HG02588 (cell line): ENCODE measurements around the gene RSRC1.
"Not testable (repeated sequence)": the region's sequence is repeated elsewhere in the genome, so short reads cannot be mapped to it uniquely, and the experiment has no call there.

Experiments used
- ATAC-seq: cut with Tn5 transposase; IDR thresholded peaks from one replicate; pipeline ENCODE4 v1.9.1; 2021; ENCODE audit warnings: mild to moderate bottlenecking, moderate library complexity; ENCODE audit not compliant: unreplicated experiment

The RSRC1 gene

DNA sequence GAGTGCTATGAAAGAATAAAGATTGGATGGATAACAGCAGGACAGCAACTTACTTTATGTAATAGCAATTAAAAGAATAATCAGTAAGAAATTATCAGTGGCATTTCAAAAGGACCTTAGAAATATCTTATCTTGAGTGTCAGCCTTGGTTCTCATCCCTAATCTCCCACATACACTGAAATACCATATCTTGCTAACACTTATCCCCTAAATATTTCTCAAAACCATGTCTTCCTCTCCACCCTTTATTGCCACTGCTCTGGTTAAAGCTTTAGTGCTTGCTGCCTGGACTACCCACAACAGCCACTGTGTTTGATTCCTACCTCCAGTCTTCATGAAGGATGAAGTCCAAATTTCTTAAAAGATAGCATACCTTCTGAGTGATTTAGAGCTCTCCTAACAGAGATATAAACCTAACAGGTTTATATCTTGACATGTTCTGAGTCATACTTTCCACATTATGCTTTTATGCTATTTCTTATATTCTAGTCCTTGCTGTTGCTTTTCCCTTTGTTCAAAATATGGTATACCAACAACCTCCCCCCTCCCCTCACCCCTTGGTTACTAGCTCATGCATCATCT lies 202.8 kb downstream of the RSRC1 start:
- no peak for ATAC-seq

DNA sequence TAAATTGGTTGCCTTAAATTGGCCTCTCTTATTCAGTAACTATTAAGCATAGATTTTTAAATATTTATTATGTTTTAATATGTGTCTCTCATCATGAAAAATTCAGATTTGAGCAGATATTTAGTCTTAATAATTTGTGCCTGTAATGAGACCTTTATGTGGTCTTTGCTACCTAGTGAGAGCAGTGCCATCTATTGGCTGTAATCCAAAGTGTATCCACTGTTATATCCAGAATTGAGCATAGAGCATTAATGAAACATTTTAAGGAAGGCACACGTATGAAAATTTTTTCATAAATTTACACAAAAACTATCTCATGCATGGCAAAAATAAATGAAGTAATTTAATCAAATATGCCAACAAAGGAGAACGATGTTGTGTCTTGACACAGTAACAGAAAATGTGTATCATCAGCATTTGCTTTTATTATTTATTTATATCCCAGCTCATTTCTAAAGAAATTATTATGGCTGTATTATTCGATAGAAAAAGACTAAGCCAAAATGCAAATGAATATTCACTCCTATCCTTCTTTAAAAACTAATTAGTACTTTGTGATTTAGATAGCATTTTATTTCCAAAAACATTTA lies 203.5 kb downstream of the RSRC1 start:
- ATAC-seq = no peak

DNA sequence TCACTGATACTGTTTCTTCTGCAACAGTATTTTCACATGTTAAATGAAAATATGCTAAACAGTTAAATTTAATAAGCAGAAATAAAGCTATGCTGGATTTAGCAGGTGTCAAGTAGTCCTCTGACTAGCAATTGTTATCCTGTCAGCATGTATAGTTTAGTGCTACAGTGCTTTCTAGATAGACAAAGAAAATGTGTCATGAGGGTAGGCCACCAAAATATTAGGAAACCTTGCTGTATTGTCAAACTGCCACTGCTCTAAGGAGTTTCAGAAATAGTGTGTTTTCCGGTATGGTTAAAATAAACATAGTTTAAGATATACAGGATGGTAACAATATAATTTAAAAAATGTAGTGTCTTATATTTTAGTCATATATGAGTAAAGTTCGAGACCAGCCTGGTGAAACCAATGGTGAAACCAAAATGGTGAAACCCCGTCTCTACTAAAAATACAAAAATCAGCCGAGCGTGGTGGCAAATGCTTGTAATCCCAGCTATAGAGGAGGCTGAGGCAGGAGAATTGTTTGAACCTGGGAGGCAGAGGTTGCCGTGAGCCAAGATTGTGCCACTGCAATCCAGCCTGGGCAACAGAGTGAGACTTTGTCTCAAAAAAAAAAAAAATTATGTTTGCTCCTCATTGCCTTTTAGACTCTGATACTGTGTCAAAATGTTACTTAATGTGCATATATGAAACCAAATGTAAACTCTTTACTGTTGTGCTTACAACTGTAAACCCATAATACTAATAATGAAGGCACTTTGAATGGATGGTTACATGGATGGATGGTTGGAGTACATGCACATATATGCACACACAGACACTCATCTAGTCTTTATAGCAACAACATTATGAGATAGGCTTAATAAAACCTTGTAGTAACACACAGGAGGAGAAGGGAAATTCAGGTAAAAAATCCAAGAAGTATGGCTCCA lies 204.8 kb downstream of the RSRC1 start:
- peak; percentile 61 for ATAC-seq

DNA sequence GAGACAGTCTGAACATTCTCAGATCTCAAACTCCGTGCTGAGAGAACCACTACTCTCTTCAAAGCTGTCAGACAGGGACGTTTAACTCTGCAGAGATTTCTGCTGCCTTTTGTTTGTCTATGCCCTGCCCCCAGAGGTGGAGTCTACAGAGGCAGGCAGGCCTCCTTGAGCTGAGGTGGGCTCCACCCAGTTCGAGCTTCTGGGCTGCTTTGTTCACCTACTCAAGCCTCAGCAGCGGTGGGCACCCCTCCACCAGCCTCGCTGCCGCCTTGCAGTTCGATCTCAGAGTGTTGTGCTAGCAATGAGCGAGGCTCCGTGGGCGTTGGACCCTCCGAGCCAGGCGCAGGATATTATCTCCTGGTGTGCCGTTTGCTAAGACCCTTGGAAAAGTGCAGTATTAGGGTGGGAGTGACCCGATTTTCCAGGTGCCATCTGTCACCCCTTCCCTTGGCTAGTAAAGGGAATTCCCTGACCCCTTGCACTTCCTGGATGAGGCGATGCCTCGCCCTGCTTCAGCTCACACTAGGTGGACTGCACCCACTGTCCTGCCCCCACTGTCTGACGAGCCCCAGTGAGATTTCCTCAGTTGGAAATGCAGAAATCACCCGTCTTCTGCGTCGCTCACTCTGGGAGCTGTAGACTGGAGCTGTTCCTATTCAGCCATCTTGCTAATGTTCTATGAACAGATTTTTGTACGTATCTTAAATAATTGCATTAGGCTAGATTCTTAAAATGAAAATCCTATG lies 220.0 kb downstream of the RSRC1 start:
- ATAC-seq = not testable (repeated sequence)

DNA sequence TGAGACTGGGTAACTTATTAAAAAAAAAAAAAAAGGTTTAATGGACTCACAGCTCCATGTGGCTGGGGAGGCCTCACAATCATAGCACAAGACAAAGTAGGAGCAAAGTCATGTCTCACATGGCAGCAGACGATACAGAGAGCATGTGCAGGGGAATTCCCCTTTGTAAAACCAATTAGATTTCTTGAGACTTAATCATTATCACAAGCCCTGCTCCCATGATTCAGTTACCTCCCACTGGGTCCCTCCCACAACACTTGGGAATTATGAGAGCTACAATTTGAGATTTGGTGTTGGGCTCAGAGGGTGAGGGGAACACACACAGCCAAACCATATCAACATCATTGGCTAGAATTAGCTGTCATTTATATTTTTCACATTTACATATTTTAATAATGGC lies 221.0 kb downstream of the RSRC1 start:
- ATAC-seq = no peak

DNA sequence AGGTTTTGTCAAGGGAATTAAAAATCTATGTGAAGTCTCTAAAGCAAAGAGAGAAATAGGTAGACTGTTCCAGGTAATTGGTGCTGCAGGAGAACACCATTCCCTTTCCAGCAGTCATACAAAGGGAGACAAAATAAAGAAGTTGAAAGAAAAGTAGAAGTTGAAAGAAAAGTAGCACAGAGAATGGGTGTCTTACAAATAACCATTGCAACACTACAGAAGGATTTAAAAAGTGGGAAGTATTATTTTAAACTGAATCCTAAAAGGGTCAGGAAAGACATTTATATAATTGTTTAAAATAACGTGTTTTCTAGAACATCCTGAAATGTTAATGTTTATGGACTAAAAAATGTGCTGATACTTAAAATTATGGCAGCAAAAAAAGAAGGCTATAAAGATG lies 223.8 kb downstream of the RSRC1 start:
- ATAC-seq = no peak

DNA sequence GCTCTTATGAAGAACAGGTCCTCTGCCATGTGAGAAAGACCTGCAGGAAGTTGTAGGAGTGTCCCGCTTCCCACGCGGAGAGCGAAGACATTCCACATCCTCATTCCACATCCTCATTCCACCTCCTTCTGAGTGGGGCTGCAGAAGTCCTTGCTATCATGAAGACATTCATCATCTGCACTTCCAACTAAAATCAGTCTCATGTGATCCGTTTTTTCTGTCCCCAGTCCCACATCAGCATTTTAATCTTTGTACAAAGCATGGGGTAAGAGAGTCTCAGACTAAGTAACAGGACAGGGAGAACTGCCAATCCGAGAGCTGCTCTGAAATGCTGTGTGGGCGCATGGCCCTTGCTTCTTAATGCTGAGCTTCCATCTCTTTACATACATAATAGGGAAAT lies 227.2 kb downstream of the RSRC1 start:
- no peak for ATAC-seq

DNA sequence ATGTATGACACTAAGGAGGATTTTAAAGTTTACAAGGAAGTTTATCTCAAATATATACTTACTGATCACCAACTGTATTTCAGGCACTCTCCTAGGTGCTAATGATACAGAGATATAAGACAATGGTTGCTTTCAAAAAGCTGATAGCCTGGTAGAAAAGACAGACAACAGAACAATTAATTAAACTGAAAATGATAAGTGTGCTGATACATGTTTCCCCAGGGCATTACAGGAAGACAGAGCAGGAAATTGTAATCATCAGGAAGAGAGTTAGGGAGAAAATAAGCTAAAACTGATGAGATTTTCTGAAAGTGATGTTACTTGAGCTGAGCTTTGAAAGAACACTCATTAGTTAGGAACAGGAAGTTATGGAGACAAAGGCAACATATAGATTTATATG lies 229.7 kb downstream of the RSRC1 start:
- ATAC-seq = no peak

DNA sequence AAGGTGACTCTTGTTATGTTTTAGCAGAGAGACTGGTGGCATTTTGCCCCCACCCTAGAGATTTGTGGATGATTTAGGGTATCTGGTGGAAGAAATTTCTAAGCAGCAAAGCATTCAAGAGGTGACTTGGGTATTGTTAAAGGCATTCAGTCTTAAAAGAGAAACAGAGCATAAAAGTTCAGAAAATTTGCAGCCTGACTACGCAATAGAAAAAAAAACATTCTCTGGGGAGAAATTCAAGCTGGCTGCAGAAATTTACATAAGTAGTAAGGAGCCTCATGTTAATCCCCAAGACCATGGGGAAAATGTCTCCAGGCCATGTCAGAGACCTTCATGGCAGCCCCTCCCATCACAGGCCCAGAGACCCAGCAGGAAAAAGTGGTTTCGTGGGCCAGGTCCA lies 231.1 kb downstream of the RSRC1 start:
- not testable (repeated sequence) for ATAC-seq

DNA sequence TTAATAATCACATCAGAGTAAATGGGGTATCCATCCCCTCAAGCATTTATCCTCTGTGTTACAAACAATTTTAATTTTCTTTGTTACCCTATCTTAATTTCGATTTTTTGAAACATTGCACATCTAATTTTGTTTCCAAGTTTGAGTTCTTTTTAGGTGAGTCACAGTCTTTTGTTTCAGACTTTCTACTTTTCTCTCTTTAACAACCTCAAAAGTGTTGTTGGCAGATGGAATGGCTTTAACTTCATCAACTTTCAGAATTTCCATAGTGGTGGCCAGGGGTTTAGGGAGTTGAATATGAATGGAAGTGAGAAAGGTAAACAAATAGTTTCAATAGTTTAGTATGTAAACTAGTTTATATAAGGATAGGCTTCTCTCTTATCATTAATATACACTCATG lies 238.1 kb downstream of the RSRC1 start:
- no peak for ATAC-seq

DNA sequence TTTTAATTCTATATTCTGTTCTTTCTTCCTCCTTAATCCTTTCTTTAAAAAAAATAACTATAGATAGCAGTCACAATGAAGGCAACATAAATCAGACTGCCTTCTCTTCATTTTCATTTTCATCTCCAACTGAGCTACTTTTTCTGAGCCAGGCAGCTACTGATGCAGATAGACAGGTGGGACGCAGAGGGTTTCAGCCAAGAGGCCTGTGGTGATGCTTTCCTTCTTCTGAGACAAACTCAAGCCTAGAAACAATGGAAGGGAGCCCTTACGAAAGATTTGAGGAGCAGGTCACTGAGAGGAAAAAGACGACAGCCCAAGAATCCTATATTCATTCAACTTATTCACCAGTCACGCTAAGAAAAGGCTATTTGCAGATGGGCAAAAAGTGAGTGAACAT lies 241.1 kb downstream of the RSRC1 start:
- no peak for ATAC-seq

DNA sequence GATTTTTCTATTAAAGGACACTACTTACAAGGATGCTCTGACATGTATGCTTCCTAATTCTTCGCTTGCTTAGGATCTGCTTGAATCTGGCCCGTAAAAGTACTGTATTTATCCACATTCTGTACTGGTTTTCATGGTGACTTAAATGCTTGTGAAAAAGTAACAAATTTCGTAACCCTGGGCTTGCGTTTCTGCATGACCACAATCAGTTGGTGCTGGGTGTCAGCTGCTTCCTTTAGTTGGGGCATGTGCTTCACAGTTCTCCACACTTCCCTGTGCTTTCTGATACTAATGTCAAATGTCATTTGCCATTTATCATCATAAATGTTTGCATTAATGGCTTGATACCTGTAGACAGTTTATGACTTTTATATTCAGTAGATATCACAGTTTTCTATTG lies 242.7 kb downstream of the RSRC1 start:
- ATAC-seq = no peak

DNA sequence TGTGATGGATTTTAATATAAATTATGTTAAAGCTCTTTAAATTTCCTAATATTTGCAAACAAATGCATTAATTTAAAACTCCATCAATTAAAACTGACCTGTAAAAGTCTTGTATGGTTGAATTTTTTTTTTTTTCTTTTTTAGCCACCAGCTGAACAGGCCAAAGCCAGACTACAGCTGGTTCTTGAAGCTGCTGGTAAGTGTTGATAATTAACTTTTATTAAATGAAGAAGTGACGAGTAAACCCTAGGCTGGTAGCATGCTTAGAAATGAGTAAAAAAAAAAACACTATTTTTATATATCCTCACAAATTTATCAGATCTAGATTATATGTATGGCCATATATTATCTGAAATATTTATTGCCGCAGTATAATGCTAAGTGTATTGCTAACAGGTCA lies 244.8 kb downstream of the RSRC1 start:
- no peak for ATAC-seq

DNA sequence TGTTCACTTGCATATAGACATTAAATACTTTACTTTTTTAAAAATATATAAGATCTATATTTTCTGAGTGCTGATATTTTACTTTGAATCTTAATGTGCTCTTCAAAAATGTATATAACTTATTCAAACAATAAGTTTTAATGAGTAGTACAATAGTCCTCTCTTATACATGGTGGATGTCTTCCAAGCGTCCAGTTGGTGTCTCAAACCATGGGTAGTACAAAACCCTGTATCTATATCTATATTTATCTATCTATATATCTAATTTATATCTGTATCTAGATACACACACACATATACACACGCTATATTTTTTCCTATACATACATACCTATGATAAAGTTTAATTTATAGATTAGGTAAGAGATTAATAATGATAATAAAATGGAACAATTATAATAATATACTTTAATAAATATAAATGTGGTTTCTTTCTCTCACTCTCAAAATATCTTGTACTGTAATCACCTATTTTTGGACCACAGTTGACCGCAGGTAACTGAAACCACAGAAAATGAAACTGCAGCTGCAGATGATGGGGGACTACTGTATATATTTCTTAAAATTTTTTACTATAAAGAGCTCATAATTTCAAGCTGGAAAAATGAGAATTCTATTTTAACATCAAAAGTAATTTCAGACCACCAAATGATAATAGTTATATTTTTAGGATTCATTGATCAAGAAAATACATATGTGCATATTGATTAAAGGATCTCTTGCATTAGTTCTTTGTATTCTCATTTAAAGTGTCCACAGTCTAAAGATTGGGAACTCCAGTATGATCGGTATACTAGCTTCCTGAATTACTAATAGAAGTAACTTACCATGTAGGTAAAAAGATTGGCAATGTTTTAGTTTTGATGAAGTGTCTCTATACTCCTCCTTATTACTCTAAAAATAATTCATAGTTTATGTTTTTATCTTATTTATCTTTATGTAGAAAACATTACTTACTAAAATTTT lies 246.0 kb downstream of the RSRC1 start:
- ATAC-seq = peak; percentile 91

DNA sequence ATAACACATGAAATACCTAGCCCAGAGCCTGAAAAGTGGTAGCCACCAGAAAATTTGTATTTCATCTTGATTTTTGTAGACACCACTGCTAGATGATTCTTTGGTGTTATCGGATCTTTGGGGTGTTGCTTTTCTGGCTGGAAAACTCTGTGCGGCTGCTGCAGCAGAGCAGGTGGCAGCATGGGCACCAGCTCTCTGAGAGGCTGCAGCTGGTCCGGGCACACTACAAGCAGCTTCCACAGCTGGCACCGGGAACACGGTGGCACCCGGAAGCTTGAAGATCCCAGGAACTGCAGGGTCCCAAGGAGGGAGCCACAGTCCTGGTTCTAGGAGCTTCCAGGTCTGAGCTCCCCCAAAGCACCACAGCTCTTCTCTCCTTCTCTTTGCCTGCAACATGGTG lies 249.4 kb downstream of the RSRC1 start:
- ATAC-seq = no peak

DNA sequence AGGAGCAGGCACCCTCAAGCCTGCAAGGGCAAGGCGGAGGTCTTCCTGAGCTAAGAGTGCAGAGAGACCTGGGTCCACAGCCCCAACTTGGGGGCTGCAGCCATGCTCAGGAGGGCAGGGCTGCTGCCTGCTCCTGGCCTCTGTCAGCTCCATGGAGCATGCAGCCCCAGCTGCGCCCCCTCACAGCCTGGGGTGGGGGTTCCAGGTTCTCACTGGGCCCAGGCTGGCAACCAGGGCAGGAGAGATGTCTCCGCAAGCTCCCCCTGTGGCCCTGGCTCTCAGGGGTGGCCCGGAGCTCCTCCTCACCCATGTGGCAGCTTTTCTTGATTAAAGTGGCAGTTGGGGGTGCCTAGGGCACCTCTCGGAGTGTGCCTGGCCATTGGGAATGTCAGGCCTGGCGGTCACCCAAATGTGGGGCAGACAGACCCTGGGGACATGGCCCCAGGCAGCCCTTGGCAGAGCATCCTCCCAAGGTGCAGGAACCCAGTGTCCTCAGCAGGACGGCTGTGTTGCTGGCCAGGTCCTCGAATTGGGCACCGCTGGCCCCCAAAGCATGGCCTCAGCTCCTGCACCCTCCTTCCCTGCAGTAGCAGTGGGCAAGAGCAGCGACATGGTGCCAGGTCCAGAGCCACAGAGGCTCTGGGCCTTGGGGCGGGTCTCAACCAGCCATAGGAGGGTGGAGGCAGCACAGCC lies 251.0 kb downstream of the RSRC1 start:
- no peak for ATAC-seq

DNA sequence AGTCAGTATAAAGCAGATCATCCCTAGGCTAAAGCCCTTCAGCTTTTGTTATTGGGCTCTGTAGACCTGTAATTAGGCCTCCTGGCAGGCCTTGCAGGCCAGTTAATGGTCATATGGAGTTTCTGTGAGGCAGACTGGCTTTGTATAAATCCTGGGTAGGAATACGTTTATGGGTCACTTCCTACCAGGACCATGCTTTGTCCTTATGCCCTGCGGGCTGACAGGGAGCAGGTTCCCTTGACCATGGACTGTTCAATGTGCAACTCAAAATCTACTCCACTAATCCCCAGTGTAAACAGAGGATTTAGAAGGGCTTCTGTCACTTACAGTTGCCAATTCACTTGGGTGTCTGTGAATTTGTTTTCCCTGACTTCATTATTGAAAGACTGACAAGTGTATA lies 258.4 kb downstream of the RSRC1 start:
- no peak for ATAC-seq

DNA sequence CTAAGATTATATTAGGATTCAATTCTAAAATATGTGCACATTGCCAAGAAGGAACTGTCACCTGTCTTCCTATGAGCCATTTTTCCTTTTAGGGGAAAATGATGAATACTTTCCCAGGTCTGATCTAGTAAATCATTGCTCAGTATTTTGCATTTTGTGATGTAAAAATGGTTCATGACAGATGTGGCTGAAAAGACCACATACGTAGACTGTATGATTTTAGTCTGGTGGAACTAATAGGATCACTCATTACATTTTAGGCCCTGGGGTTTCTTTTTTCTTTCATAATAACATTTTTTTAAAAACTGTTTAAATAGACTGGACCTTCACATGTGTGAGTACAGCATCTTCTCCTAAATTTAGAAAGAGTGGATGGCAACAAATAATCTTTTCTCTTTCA lies 259.4 kb downstream of the RSRC1 start:
- no peak for ATAC-seq

DNA sequence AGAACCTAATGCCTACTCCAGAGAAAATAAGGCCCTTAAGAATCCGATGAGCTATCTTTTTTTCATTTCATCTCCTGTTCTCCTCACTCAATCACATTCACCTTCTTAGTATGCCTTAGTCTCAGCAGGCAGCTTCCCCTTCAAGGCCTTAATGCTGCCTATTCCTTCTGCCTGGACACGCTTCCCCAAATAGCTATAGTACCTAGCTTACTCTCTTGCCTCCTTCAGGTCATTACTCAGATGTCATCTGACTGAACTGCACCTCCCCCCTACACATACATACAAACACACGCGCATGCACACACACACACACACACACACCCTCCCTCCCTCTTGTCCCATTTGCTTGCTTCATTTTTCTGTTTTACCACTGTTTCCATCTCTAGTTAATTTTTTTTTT lies 269.6 kb downstream of the RSRC1 start:
- no peak for ATAC-seq
